ENCODE data around the gene RIPK4. TPM values are rescaled to one million over a fixed set of nuclear protein-coding genes. Genes with fewer than 3 reads are reported as not detected.

The RIPK4 gene
- polyA plus RNA-seq, 3 donors, result 0.05 to 0.09 TPM; not detected in 1

DNA sequence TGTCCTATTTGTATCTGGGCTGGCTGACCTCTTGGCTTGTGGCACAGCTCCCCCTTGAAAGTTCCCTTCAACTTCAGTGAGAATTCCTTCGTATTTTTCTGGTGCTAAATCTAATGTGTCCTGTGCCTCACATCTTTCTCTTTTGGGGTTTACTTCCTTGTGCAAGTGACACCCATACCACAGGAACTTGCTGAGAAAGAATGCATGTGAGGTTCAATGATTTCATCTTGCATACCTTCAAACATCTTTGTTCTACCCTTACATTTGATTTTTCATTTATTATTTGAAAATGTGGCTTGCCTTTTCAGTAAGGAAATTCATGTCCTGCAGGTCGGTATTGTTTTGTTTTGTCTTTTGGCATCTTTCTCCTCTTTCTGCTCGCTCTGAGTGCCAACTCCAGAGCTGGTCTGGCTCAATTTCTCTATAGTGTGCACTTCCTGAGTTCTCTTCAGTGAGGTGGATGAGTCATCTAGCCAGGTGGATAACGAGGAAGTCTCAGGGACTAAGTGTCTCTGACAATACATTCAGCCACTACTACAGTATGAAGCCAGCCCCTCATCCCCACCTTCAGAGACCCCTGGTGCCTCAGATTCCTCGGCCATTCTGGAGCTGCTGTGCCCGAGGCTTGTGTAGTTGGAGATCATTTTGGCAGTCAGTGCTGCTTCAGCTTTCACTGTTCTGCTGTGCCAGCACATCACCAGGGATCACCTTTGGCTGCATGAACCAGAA lies 59.5 kb downstream of the RIPK4 start:
- Histone ChIP-seq H3K9ac (ENCODE audit: insufficient read depth, low read length, poor library complexity, severe bottlenecking) (no peak overlapping the region), H2AFZ (ENCODE audit: insufficient read depth, low read depth, low read length, poor library complexity, severe bottlenecking) (no peak overlapping the region), H3K4me1 (ENCODE audit: control insufficient read depth in 1 of 2, insufficient read depth in 2 of 2, low read length in 2 of 2) (peaks cover 1 to 3% of the 10 kb centered on the region in 2 donors), H3K27ac (ENCODE audit: low read depth in 1 of 2, low read length in 2 of 2) (no peak overlapping the region), H3K4me3 (replicated peaks in 1 of 3; ENCODE audit: low read depth in 2 of 3, low read length in 3 of 3) (no peak overlapping the region), H3K9me3 (replicated peaks in 1 of 2; ENCODE audit: control insufficient read depth in 1 of 2, insufficient read depth in 1 of 2, low read length in 2 of 2) (no peaks in the 10 kb centered on the region), H4K20me1 (ENCODE audit: insufficient read depth, low read length) (no peaks in the 10 kb centered on the region), H3K36me3 (replicated peaks in 1 of 2; ENCODE audit: control insufficient read depth in 1 of 2, insufficient read depth in 2 of 2, low read length in 2 of 2) (no peaks in the 10 kb centered on the region), H3K4me2 (replicated peaks; ENCODE audit: extremely low read depth, low read length, poor library complexity, severe bottlenecking) (no peak overlapping the region), H3K79me2 (ENCODE audit: insufficient read depth, low read length) (no peaks in the 10 kb centered on the region), H3K27me3 (ENCODE audit: control insufficient read depth in 2 of 2, insufficient read depth in 2 of 2, low read length in 2 of 2) (peaks cover 8 to 27% of the 10 kb centered on the region in 2 donors)
- WGBS (ENCODE audit: insufficient coverage), result 46% methylated on average over 3 of the region's 6 CpGs
- H3K4me3 Mint-ChIP-seq, result peak overlapping the region in 1 of 2 donors; percentile 12
- TF ChIP-seq, protein P1, sequence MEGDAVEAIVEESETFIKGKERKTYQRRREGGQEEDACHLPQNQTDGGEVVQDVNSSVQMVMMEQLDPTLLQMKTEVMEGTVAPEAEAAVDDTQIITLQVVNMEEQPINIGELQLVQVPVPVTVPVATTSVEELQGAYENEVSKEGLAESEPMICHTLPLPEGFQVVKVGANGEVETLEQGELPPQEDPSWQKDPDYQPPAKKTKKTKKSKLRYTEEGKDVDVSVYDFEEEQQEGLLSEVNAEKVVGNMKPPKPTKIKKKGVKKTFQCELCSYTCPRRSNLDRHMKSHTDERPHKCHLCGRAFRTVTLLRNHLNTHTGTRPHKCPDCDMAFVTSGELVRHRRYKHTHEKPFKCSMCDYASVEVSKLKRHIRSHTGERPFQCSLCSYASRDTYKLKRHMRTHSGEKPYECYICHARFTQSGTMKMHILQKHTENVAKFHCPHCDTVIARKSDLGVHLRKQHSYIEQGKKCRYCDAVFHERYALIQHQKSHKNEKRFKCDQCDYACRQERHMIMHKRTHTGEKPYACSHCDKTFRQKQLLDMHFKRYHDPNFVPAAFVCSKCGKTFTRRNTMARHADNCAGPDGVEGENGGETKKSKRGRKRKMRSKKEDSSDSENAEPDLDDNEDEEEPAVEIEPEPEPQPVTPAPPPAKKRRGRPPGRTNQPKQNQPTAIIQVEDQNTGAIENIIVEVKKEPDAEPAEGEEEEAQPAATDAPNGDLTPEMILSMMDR (IDR thresholded peaks at IDR 0.05), result no peak
- peaks cover 6% of the 10 kb centered on the region for H3K4me1 Mint-ChIP-seq
- DNase-seq, result peak in 1 of 3 donors; percentile 23
- H3K36me3 Mint-ChIP-seq, result peaks cover 0 to 3% of the 10 kb centered on the region in 2 donors
- peak overlapping the region in 1 of 7 donors; percentile 12 for H3K27ac Mint-ChIP-seq
- intact Hi-C loops (cut with micrococcal nuclease), result loop anchor here in 1 of 2 donors (10.0 kb wide), 1 partner anchor 53 kb away; no protein-coding TSS in a partner anchor
- H3K9me3 Mint-ChIP-seq, result peaks cover 3 to 10% (median 6%) of the 10 kb centered on the region in 7 donors
- H3K27me3 Mint-ChIP-seq (ENCODE audit: low read depth in 3 of 3), result peaks cover 24 to 43% (median 34%) of the 10 kb centered on the region in 3 donors

DNA sequence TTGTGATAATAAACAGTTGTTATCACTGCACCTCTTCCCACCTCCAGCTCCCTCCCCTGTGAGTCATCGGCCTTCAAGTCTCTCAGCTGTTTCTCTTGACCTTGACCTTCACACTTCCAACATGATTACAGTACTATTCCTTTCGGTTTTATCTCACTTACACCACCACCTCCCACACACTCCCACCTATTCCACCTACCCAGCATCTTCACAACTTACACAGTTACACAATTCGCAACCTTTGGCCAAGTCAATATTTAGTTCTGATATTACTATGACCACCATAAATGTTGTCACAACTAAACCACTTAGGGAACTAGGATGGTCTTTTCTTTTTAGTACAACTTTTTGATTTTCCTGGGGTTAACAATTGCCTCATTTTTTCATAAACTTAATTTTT lies 60.2 kb downstream of the RIPK4 start:
- no peak overlapping the region for H3K27ac Mint-ChIP-seq
- no peak for DNase-seq
- peaks cover 19 to 36% (median 27%) of the 10 kb centered on the region in 3 donors for H3K27me3 Mint-ChIP-seq (ENCODE audit: low read depth in 3 of 3)
- Histone ChIP-seq H4K20me1 (ENCODE audit: insufficient read depth, low read length) (no peaks in the 10 kb centered on the region), H3K4me2 (replicated peaks; ENCODE audit: extremely low read depth, low read length, poor library complexity, severe bottlenecking) (no peak overlapping the region), H3K27ac (ENCODE audit: low read depth in 1 of 2, low read length in 2 of 2) (no peak overlapping the region), H3K9ac (ENCODE audit: insufficient read depth, low read length, poor library complexity, severe bottlenecking) (no peak overlapping the region), H2AFZ (ENCODE audit: insufficient read depth, low read depth, low read length, poor library complexity, severe bottlenecking) (no peak overlapping the region), H3K4me1 (ENCODE audit: control insufficient read depth in 1 of 2, insufficient read depth in 2 of 2, low read length in 2 of 2) (peaks cover 2% of the 10 kb centered on the region in 2 donors), H3K4me3 (replicated peaks in 1 of 3; ENCODE audit: low read depth in 2 of 3, low read length in 3 of 3) (no peak overlapping the region), H3K36me3 (replicated peaks in 1 of 2; ENCODE audit: control insufficient read depth in 1 of 2, insufficient read depth in 2 of 2, low read length in 2 of 2) (no peaks in the 10 kb centered on the region), H3K9me3 (replicated peaks in 1 of 2; ENCODE audit: control insufficient read depth in 1 of 2, insufficient read depth in 1 of 2, low read length in 2 of 2) (no peaks in the 10 kb centered on the region), H3K27me3 (ENCODE audit: control insufficient read depth in 2 of 2, insufficient read depth in 2 of 2, low read length in 2 of 2) (peaks cover 3 to 20% of the 10 kb centered on the region in 2 donors), H3K79me2 (ENCODE audit: insufficient read depth, low read length) (no peaks in the 10 kb centered on the region)
- peaks cover 4 to 10% (median 6%) of the 10 kb centered on the region in 7 donors for H3K9me3 Mint-ChIP-seq
- TF ChIP-seq, protein P1 (IDR thresholded peaks at IDR 0.05), result no peak
- H3K4me1 Mint-ChIP-seq, result peaks cover 10% of the 10 kb centered on the region
- intact Hi-C loops (cut with micrococcal nuclease), result loop anchor here in 1 of 2 donors (10.0 kb wide), 1 partner anchor 52 kb away; no protein-coding TSS in a partner anchor
- no peak overlapping the region for H3K4me3 Mint-ChIP-seq
- peaks cover 0 to under 1% of the 10 kb centered on the region in 2 donors for H3K36me3 Mint-ChIP-seq
- WGBS (ENCODE audit: insufficient coverage), result 93% methylated on average over 3 of the region's 3 CpGs
